Activated CD8-positive, alpha-beta memory T cell treated with anti-CD3 and anti-CD28 coated beads, Interleukin-2, amount 50 U/mL, for 4 hours (primary cell): Measurements from ENCODE around the gene GRIK1.

Source experiments
- DNase-seq: peaks from one replicate; pipeline ENCODE4 v3.0.0-alpha.2; 2020

GRIK1 gene

DNA sequence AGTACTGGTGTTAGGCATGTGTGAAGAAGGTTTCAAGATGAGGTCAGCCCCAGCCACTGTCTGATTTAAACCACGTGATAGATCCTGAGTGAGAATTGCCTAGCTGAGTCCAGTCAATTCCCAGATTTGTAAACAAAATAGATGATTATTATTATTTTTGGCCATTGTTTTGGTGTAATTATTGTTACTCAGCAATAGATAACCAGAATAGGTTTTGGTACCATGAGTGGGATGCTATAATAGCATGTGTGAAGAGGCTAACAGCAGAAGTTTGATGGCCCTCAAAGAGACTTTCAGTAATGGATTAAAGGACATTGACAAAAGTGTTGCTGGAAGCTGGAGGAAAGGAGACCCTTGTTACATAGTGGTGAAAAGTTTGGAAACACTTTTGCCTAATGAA lies 426.3 kb downstream of the GRIK1 start:
- no peak for DNase-seq

GRCh38 chr21:29511096-29511495 lies 428.7 kb downstream of the GRIK1 start:
- no peak for DNase-seq

- no peak for DNase-seq
Measured at GRCh38 chr21:29509121-29509520, 430.7 kb downstream of the GRIK1 start.

DNA sequence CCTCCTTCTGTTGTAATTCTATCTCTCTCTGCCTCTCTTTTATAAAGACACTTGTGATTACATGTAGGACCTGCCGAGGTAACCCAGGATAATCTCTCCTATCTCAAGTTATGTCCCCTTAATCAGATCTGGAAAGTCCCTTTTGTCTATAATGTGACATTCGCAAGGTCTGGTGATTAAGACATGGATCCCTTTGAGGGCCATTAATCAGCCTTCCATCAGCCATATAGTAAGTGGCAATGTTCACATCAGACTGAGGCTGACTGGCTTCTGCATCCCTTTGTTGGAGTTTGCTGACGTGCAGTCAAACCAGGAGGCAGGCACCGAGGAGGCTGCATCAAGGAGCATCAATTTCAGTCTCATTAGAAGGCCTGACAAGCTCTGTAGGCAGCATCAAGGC lies 431.5 kb downstream of the GRIK1 start:
- no peak for DNase-seq

DNA sequence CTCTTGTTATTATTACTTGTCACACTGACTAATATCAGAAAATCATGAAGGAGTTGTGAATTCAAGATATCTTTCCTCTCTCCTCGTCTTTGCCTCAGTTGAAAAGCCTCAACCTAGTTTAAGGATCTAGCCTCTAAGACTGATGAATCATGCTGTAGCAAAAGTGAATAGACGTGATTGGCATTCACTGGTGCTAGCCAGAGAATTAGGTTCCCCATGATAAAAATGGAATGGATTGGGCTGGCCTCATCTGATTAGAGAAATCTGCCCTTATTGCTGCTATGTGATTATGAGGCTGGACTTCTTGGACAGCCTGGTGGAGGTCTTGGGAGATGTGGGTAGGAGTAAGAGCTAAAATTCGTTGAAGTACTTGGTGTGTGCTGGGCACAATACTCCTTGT lies 432.8 kb downstream of the GRIK1 start:
- no peak for DNase-seq

DNA sequence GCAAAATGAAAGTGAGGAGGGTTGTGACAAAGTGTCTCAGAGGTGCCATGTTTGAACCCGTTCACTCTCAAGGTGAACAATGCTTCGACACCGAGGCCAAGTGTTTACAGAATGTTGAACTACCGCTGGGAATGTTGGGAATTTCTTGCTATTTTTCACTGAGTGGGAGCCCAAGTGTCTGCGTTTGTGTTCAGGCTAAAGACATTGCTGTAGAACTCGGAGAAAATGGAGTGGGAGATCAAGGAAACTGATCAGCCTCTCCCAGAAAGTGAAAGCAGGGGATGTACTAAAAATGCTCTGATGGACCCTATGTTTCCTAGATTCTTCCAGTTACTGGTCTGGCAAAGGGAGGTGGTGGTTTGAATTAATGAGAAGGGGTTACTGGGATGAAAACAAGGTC lies 433.6 kb downstream of the GRIK1 start:
- no peak for DNase-seq

DNA sequence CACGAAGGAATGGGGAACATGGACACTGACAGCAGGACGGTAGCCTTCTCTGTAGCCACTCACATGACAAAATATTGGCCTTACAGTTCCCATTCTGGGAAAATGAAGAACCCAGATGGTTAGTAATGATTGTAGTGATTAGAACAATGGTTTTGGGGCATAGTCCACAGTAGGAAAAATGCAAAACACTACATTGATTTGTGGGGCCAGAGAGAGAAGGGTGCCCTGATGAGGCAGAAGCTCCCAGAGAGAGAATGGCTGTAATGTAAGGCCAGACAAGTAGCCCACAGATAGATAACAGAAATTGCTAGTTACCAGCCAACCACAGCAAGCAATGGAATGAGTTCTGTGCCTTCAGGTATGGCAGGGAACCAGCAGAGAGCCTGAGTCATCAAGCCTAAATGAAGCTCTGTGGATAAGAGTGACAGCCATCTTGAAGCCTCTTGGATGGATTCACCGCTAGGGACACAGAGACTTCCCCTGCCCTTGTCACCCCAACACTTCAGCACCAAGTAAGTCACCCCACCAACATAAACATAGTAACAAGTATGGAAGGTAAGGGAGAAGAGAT lies 435.0 kb downstream of the GRIK1 start:
- DNase-seq = no peak

GRCh38 chr21:29501451-29501850 lies 438.3 kb downstream of the GRIK1 start:
- no peak for DNase-seq

DNA sequence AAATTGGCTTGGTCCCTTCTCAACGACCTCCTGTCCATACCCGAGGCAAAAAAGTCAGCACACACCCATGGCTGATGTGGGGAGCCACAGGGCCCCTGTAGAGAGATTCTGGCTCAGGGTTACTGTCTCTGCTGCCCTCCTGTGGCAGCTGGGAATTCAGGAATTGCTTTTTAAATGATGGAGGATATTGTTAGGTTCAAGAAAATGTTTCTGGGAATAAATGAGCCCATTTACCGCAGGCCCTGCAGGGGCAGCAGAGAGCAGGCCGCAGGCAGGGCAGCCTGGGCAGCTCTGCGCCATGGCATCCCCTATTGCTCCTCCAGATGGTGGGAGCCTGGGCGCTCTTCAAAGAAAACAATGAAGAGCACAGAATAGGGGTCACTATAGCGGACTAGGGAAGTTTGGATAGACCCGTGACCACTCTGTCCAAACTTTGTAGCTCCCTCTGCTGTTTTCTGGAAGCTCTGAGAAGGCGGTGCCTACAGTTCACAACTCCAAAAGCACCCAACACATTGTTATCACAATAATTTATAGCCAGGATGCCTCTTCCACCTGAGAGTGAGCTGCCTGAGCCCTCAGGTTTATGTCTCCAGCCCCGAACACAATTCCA lies 440.0 kb downstream of the GRIK1 start:
- DNase-seq = no peak

DNA sequence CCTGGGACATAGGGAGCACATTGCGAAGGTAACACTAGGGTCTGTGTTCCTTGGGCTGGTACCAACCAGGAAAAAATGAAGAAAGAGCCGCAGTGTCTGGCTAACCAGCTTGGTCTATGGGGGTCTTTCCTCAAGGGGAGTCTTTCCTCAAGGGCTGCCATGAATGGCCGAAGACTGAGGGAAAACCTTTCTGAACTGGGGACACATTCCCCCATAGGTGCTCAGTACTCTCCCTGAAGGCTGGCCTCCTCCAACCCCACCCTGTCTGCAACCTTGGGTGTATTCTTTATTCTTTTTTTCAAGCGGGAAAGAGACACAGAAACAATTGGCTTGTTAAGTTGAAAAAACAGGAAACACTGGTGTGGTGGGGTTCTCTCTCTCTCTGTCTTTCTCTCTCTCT lies 440.6 kb downstream of the GRIK1 start:
- DNase-seq = no peak

GRCh38 chr21:29496337-29496736 lies 443.5 kb downstream of the GRIK1 start:
- DNase-seq = no peak

DNA sequence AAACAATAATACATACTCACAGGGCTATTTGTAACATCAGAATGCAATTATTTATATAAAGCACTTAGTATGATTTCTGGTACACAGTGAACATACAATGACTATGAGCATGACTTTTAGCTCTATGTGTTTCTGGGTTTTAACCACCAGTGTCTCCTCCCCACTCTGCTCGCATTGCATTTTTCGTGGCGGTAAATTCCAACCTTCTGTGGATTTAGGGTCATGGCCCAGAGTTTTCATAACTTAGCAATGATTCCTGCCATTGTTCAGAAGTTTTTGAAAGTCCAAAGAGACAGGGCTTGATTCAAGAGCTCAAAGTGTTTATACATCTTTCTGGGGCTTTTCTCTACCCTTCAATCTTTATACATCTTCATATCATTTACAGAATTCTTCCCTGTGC lies 449.8 kb downstream of the GRIK1 start:
- no peak for DNase-seq

DNA sequence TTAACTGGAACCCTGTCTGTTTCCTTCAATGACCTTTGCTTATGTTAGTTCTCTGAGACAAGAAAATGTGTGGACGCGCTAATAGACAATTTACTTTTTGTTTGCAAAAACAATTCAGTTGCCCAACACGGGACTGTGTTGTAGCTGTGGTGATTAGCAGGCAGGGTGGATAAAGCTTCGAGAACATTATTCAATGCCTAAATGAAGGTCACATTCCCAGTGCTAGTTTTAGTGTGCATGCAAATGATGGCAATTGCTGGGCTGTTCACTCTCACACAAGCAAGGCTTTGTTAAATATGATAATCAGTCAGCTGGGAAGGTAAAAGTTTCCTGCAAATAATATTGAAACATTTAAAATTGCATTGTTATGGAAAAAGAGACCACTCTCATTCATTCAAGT lies 452.6 kb downstream of the GRIK1 start:
- DNase-seq = no peak
